HL-60 (cell line): ENCODE results near the gene BRWD1.

Experiments
- DNase-seq, 2 experiments: peaks; one replicate each; pipeline ENCODE4 v3.0.0-alpha.2; 2010 to 2020; ENCODE audit warnings: low read depth in 1 of 2, low spot score in 1 of 2
- H3K27ac ChIP-seq: fragments of 250-450 bp; sonication (Bioruptor Pico); replicated peaks from 2 replicates; pipeline ENCODE4 v1.5.1; 2020; ENCODE audit warnings: mild to moderate bottlenecking, moderate library complexity
- H3K27me3 ChIP-seq: fragments of 250-450 bp; sonication (Bioruptor Pico); 2 replicates; pipeline ENCODE4 v1.5.1; 2021; ENCODE audit warnings: mild to moderate bottlenecking, moderate library complexity; ENCODE audit not compliant: insufficient read depth, poor library complexity, severe bottlenecking
- H3K4me3 ChIP-seq: replicated peaks from 2 replicates; pipeline ENCODE4 v1.5.1; 2011; ENCODE audit warnings: mild to moderate bottlenecking, control low read depth, low read length; ENCODE audit not compliant: insufficient read depth
- GABPA ChIP-seq: IDR thresholded peaks from 2 replicates; pipeline ENCODE4 v1.6.1; 2012; ENCODE audit warnings: low read depth
- POLR2AphosphoS5 ChIP-seq: IDR thresholded peaks from 2 replicates; pipeline ENCODE4 v1.6.1; 2012; ENCODE audit warnings: low read depth
- SPI1 ChIP-seq: IDR thresholded peaks from 2 replicates; pipeline ENCODE4 v1.6.1; 2012; ENCODE audit warnings: low read depth, mild to moderate bottlenecking, borderline replicate concordance
- TF ChIP-seq, protein P1 (sequence below): IDR thresholded peaks from one replicate; pipeline ENCODE4 v1.5.1; 2011; ENCODE audit warnings: low read length, control low read depth, inconsistent platforms; ENCODE audit not compliant: insufficient read depth
- TF ChIP-seq, protein P2 (sequence below): IDR thresholded peaks from 2 replicates; pipeline ENCODE4 v1.6.1; 2012; ENCODE audit warnings: low read depth; ENCODE audit not compliant: insufficient replicate concordance

The BRWD1 gene

GRCh38 chr21:39344848-39345247 lies 31.4 kb upstream of the BRWD1 start:
- TF ChIP-seq, protein P1, sequence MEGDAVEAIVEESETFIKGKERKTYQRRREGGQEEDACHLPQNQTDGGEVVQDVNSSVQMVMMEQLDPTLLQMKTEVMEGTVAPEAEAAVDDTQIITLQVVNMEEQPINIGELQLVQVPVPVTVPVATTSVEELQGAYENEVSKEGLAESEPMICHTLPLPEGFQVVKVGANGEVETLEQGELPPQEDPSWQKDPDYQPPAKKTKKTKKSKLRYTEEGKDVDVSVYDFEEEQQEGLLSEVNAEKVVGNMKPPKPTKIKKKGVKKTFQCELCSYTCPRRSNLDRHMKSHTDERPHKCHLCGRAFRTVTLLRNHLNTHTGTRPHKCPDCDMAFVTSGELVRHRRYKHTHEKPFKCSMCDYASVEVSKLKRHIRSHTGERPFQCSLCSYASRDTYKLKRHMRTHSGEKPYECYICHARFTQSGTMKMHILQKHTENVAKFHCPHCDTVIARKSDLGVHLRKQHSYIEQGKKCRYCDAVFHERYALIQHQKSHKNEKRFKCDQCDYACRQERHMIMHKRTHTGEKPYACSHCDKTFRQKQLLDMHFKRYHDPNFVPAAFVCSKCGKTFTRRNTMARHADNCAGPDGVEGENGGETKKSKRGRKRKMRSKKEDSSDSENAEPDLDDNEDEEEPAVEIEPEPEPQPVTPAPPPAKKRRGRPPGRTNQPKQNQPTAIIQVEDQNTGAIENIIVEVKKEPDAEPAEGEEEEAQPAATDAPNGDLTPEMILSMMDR, result no peak
- TF ChIP-seq SPI1, result no peak
- TF ChIP-seq, protein P2, sequence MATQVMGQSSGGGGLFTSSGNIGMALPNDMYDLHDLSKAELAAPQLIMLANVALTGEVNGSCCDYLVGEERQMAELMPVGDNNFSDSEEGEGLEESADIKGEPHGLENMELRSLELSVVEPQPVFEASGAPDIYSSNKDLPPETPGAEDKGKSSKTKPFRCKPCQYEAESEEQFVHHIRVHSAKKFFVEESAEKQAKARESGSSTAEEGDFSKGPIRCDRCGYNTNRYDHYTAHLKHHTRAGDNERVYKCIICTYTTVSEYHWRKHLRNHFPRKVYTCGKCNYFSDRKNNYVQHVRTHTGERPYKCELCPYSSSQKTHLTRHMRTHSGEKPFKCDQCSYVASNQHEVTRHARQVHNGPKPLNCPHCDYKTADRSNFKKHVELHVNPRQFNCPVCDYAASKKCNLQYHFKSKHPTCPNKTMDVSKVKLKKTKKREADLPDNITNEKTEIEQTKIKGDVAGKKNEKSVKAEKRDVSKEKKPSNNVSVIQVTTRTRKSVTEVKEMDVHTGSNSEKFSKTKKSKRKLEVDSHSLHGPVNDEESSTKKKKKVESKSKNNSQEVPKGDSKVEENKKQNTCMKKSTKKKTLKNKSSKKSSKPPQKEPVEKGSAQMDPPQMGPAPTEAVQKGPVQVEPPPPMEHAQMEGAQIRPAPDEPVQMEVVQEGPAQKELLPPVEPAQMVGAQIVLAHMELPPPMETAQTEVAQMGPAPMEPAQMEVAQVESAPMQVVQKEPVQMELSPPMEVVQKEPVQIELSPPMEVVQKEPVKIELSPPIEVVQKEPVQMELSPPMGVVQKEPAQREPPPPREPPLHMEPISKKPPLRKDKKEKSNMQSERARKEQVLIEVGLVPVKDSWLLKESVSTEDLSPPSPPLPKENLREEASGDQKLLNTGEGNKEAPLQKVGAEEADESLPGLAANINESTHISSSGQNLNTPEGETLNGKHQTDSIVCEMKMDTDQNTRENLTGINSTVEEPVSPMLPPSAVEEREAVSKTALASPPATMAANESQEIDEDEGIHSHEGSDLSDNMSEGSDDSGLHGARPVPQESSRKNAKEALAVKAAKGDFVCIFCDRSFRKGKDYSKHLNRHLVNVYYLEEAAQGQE, result no peak
- no peak for TF ChIP-seq GABPA
- no peak for TF ChIP-seq POLR2AphosphoS5
- Histone ChIP-seq H3K27me3 (no peaks in the 10 kb centered on the region), H3K27ac (no peak overlapping the region), H3K4me3 (no peak overlapping the region)
- no peak for DNase-seq

- Histone ChIP-seq H3K27me3 (no peaks in the 10 kb centered on the region), H3K27ac (no peak overlapping the region), H3K4me3 (no peak overlapping the region)
- TF ChIP-seq, protein P2, result no peak
- TF ChIP-seq POLR2AphosphoS5, result peak; percentile 51
- no peak for DNase-seq
Observed at GRCh38 chr21:39341249-39341923, 28.0 kb upstream of the BRWD1 start.

DNA sequence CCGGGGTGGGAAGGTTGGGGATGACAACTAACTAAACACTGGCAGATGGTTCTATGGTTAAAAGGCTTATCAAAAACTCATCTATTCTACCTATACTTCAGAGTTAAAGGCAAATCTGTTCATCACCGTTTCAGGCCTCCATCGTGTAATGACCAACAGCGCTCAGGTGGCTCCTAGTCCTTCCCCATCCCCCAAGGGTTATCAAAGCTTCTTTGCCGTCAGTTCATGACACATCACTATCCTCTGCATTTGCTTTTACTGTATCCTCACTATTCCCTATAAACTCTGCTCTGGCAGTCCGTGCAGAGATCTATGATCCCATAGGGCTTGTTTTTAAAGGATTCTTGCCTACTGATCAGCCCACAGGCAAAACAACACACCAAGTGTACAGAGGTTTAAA lies 27.3 kb upstream of the BRWD1 start:
- no peak overlapping the region for H3K27ac ChIP-seq
- TF ChIP-seq POLR2AphosphoS5 (no peak), GABPA (no peak), SPI1 (no peak)
- TF ChIP-seq, protein P1, result no peak
- TF ChIP-seq, protein P2, result no peak
- no peaks in the 10 kb centered on the region for H3K27me3 ChIP-seq
- H3K4me3 ChIP-seq, result no peak overlapping the region
- no peak for DNase-seq
